ENCODE measurements around the gene GRM3.

- TF ChIP-seq EZH2 (IDR thresholded peaks at IDR 0.05; ENCODE audit: low read length, missing control alignments) (no peak), CTCF (conservative IDR thresholded peaks at IDR 0.05 in 1 of 2, IDR thresholded peaks at IDR 0.05 in 1 of 2; ENCODE audit: low read depth in 1 of 2, low read length in 2 of 2) (no peak)
Measured at GRCh38 chr7:86911659-86912058, 267.9 kb downstream of the GRM3 start.
